ENCODE measurements around the gene NUDT13.

DNA sequence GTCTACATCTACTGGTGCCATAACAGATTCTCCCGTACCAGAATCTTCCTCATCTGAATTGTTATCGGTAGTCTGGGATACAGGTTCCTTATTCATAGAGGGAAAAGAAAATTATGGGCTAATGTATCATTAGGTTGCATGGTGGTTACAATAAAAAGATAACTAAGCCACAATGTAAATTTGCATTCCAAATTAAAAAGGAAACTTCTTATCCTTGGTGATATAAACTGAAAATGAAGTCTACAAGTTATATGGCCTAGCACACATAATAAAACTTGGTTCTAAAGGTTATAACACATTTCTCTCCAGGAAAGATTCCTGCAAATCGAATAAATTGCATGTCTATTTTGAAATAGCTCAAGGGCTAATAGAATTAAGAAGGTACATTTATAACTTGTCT is 24.5 kb downstream of the NUDT13 start:
- TF ChIP-seq, protein P1, sequence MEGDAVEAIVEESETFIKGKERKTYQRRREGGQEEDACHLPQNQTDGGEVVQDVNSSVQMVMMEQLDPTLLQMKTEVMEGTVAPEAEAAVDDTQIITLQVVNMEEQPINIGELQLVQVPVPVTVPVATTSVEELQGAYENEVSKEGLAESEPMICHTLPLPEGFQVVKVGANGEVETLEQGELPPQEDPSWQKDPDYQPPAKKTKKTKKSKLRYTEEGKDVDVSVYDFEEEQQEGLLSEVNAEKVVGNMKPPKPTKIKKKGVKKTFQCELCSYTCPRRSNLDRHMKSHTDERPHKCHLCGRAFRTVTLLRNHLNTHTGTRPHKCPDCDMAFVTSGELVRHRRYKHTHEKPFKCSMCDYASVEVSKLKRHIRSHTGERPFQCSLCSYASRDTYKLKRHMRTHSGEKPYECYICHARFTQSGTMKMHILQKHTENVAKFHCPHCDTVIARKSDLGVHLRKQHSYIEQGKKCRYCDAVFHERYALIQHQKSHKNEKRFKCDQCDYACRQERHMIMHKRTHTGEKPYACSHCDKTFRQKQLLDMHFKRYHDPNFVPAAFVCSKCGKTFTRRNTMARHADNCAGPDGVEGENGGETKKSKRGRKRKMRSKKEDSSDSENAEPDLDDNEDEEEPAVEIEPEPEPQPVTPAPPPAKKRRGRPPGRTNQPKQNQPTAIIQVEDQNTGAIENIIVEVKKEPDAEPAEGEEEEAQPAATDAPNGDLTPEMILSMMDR (IDR thresholded peaks at IDR 0.05): no peak
- TF ChIP-seq EP300 (IDR thresholded peaks at IDR 0.05): no peak
- no peak for TF ChIP-seq POLR2A (IDR thresholded peaks at IDR 0.05)
- no peak for TF ChIP-seq POLR2AphosphoS5 (IDR thresholded peaks at IDR 0.05)

Measured in gastroesophageal sphincter (tissue), 3 donors.